PC-3 (cell line): Measurements from ENCODE around the gene DPY19L3. TPM values are rescaled to one million over a fixed set of nuclear protein-coding genes. Genes with fewer than 3 reads are reported as not detected.
"Not testable (repeated sequence)": the region's sequence is repeated elsewhere in the genome, so short reads cannot be mapped to it uniquely, and the experiment has no call there.

Experiments
- ATAC-seq: fragments of 200-7000 bp; cut with Tn5 transposase; 2 replicates; pipeline ENCODE4 v1.9.1; 2020; ENCODE audit warnings: mild to moderate bottlenecking, moderate library complexity
- BruUV-seq: library from RNA; stranded (reverse); fragments of 400-500 nt; replicated peaks from 2 replicates; lab custom pipeline; 2021; lab: Mats Ljungman, UMichigan
- CTCF ChIA-PET: fragments of 300-600 bp; sonication (Branson Sonifier 250); formaldehyde crosslinking; loops from one replicate; lab custom pipeline; 2022; ENCODE audit warnings: antibody characterized with exemption; lab: Charles Lee
- POLR2A ChIA-PET: fragments of 300-600 bp; sonication (Branson Sonifier 250); formaldehyde crosslinking; loops from one replicate; lab custom pipeline; 2022; ENCODE audit warnings: antibody characterized with exemption; ENCODE audit not compliant: unreplicated experiment; lab: Charles Lee
- DNase-seq: peaks from one replicate; pipeline ENCODE4 v3.0.0-alpha.2; 2015
- H2AFZ ChIP-seq: fragments of 300-600 bp; sonication (generic); 2 replicates; pipeline ENCODE4 v1.6.0; 2016; ENCODE audit warnings: antibody characterized with exemption, low read length
- H3F3A ChIP-seq: fragments of 300-600 bp; sonication (generic); one replicate; pipeline ENCODE4 v1.6.0; 2017; ENCODE audit warnings: antibody characterized with exemption, low read length, control low read depth, mild to moderate bottlenecking; ENCODE audit not compliant: unreplicated experiment
- H3K27ac ChIP-seq: fragments of 300-600 bp; sonication (generic); 2 replicates; pipeline ENCODE4 v1.5.1; 2016; ENCODE audit warnings: mild to moderate bottlenecking, low read length
- H3K27me3 ChIP-seq: fragments of 300-600 bp; sonication (generic); 2 replicates; pipeline ENCODE4 v1.6.1; 2016; ENCODE audit warnings: low read length, mixed read lengths
- H3K36me3 ChIP-seq: fragments of 300-600 bp; sonication (generic); 2 replicates; pipeline ENCODE4 v1.6.1; 2016; ENCODE audit warnings: low read depth, mixed run types, low read length, mixed read lengths
- H3K4me1 ChIP-seq: fragments of 300-600 bp; sonication (generic); 2 replicates; pipeline ENCODE4 v1.5.1; 2016; ENCODE audit warnings: low read length; ENCODE audit not compliant: insufficient read depth
- H3K4me2 ChIP-seq: fragments of 300-600 bp; sonication (generic); 2 replicates; pipeline ENCODE4 v1.6.0; 2016; ENCODE audit warnings: low read length
- H3K4me3 ChIP-seq: fragments of 300-600 bp; sonication (generic); 2 replicates; pipeline ENCODE4 v1.5.1; 2016; ENCODE audit warnings: mild to moderate bottlenecking, low read length, mixed read lengths
- H3K79me2 ChIP-seq: fragments of 300-600 bp; sonication (generic); 2 replicates; pipeline ENCODE4 v1.6.1; 2017; ENCODE audit warnings: low read length, mixed read lengths
- H3K9ac ChIP-seq: fragments of 300-600 bp; sonication (generic); 2 replicates; pipeline ENCODE4 v1.6.0; 2016; ENCODE audit warnings: mild to moderate bottlenecking, low read length
- H3K9me2 ChIP-seq: fragments of 300-600 bp; sonication (generic); replicated peaks from 2 replicates; pipeline ENCODE4 v1.6.1; 2016; ENCODE audit warnings: mixed run types, low read length, mixed read lengths
- H3K9me3 ChIP-seq: fragments of 300-600 bp; sonication (generic); 2 replicates; pipeline ENCODE4 v1.6.1; 2016; ENCODE audit warnings: low read length, mixed read lengths
- H4K20me1 ChIP-seq: fragments of 300-600 bp; sonication (generic); 2 replicates; pipeline ENCODE4 v1.6.1; 2016; ENCODE audit warnings: low read length, mixed read lengths
- CTCF ChIP-seq: fragments of 300-600 bp; sonication (generic); conservative IDR thresholded peaks from 2 replicates; pipeline ENCODE4 v1.5.1; 2017; ENCODE audit warnings: antibody characterized with exemption, low read depth, mild to moderate bottlenecking, low read length
- EZH2 ChIP-seq: fragments of 300-600 bp; sonication (generic); IDR thresholded peaks from one replicate; pipeline ENCODE4 v1.6.1; 2017; ENCODE audit warnings: antibody characterized with exemption, mild to moderate bottlenecking, low read length; ENCODE audit not compliant: unreplicated experiment
- EZH2phosphoT487 ChIP-seq: fragments of 300-600 bp; sonication (generic); IDR thresholded peaks from 2 replicates; pipeline ENCODE4 v1.6.1; 2018; ENCODE audit warnings: mild to moderate bottlenecking, antibody characterized with exemption, low read length, borderline replicate concordance
- intact Hi-C: fragments of 100-400 bp; cut with micrococcal nuclease; formaldehyde crosslinking; loops from 2 replicates; pipeline ENCODE4 v1.9.0; 2023
- total RNA-seq: library from RNA; depleted of rRNA; stranded (reverse); fragments of >200 nt; gene quantifications from 2 replicates; pipeline ENCODE4 v1.2.3, GENCODE V29; 2014

The DPY19L3 gene
- total RNA-seq, 1 experiment from 2014 or later: 4.4 TPM

DNA sequence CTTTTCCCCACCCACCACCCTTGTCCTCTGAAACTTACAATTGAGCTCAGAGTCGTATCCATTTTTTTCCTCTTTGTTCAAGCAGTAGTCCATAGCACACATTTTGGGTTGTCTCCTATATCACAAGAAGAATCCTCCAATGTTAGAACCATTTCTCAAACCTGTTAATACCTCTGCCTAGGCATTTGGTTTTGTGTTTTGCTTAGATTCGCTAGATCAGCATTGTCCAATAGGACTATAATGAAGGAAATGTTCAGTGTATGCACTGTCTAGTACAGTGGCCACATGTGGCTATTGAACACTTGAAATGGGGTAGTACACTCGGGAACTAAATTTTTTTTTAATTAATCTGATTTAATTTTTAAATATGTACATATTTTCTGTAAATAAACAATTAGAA lies 12.6 kb downstream of the DPY19L3 start:
- Histone ChIP-seq H3K36me3 (no peaks in the 10 kb centered on the region), H3K9ac (no peak overlapping the region), H3K4me3 (no peak overlapping the region), H3K4me1 (no peaks in the 10 kb centered on the region), H4K20me1 (no peaks in the 10 kb centered on the region), H3K4me2 (no peak overlapping the region), H3K9me2 (no peaks in the 10 kb centered on the region), H3K27ac (no peak overlapping the region), H3K27me3 (no peaks in the 10 kb centered on the region), H3F3A (no peaks in the 10 kb centered on the region), H3K9me3 (no peaks in the 10 kb centered on the region), H2AFZ (no peak overlapping the region), H3K79me2 (no peaks in the 10 kb centered on the region)
- POLR2A ChIA-PET: no interaction called here
- no TSS peak for BruUV-seq
- intact Hi-C loops: no loop called here
- ATAC-seq (no peak), DNase-seq (no peak)
- CTCF ChIA-PET: no interaction called here
- TF ChIP-seq CTCF (no peak), EZH2 (no peak), EZH2phosphoT487 (no peak)

DNA sequence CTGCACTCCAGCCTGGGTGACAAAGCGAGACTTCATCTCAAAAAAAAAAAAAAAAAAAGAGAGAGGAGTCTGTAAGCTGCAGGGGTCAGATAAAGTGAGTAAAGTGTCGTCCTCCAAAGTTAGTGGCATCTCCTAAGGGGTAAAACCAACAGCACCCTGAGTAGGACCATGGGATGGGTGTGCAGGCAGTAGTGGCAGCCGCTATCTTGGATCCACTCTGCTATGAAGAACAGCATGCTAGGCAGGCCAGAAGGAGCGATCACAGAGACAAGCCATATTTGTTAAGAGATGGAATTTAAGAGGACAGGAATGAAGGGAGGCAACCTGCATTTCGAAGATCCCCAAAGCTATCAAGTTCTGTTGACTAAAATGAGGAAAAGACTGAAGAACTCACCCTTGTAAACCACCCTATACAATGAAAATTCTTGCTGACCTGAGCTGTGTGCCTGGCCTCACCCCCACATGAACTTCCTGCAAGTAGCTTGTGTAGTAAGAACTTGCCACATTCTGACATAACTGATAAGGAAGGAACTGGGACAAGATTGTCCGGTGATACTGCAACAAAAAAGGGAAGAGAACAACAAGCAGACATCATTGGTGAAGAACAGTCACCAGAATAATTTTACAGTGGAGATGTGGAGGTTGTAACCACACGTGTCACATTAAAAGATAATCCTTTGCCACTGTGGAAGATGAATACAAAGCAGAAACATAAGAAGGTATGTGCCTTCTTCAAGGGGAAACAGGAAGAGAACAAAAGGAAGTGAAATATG lies 16.2 kb downstream of the DPY19L3 start:
- Histone ChIP-seq H3K27ac (no peak overlapping the region), H3K4me3 (no peak overlapping the region), H3K4me1 (no peaks in the 10 kb centered on the region), H2AFZ (no peak overlapping the region), H4K20me1 (no peaks in the 10 kb centered on the region), H3K79me2 (no peaks in the 10 kb centered on the region), H3F3A (no peaks in the 10 kb centered on the region), H3K9me2 (no peaks in the 10 kb centered on the region), H3K27me3 (no peaks in the 10 kb centered on the region), H3K36me3 (no peaks in the 10 kb centered on the region), H3K4me2 (no peak overlapping the region), H3K9me3 (no peaks in the 10 kb centered on the region), H3K9ac (no peak overlapping the region)
- ATAC-seq (no peak), DNase-seq (no peak)
- ChIA-PET POLR2A (no interaction called here), CTCF (no interaction called here)
- no TSS peak for BruUV-seq
- TF ChIP-seq CTCF (no peak), EZH2 (no peak), EZH2phosphoT487 (no peak)
- intact Hi-C loops: no loop called here

- H3K4me3 ChIP-seq: no peak overlapping the region
- BruUV-seq: no TSS peak
- DNase-seq: no peak
Observed at GRCh38 chr19:32422435-32422834, 16.9 kb downstream of the DPY19L3 start.

DNA sequence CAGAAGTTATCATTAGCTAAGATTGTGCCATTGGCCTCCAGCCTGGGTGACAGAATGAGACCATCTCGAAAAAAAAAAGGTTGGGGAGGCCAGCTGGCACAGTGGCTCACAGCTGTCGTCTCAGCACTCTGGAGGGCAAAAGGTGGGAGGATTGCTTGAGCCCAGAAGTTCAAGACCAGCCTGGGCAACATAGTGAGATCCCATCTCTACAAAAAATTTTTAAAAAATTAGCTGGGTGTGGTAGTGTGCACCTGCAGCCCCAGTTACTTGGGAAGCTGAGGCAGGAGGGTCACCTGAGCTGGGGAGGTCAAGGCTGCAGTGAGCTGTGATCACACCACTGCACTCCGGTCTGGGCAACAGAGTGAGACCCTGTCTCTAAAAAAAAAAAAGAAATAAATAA lies 18.4 kb downstream of the DPY19L3 start:
- BruUV-seq, H3K79me2 ChIP-seq, DNase-seq, H2AFZ ChIP-seq, CTCF ChIA-PET, H3K9me2 ChIP-seq, H3K4me3 ChIP-seq, H3K27ac ChIP-seq, H3K4me1 ChIP-seq, POLR2A ChIA-PET, H3K9ac ChIP-seq, H3K36me3 ChIP-seq, H4K20me1 ChIP-seq, intact Hi-C loops, H3K4me2 ChIP-seq, H3K9me3 ChIP-seq, H3F3A ChIP-seq, H3K27me3 ChIP-seq, ATAC-seq: not testable (repeated sequence)

More at GRCh38 chr19:32422435-32422834, 16.9 kb downstream of the DPY19L3 start:
- no peak overlapping the region for H3K4me2 ChIP-seq
- no peaks in the 10 kb centered on the region for H3K36me3 ChIP-seq
- no peak overlapping the region for H3K9ac ChIP-seq
- no peak overlapping the region for H3K27ac ChIP-seq
- TF ChIP-seq EZH2 (no peak), CTCF (no peak), EZH2phosphoT487 (no peak)
- POLR2A ChIA-PET: no interaction called here
- H4K20me1 ChIP-seq: no peaks in the 10 kb centered on the region
- H3K9me2 ChIP-seq: no peaks in the 10 kb centered on the region
- intact Hi-C loops: no loop called here
- no peaks in the 10 kb centered on the region for H3F3A ChIP-seq
- no peaks in the 10 kb centered on the region for H3K27me3 ChIP-seq
- H3K4me1 ChIP-seq: no peaks in the 10 kb centered on the region
- H3K79me2 ChIP-seq: no peaks in the 10 kb centered on the region
- H2AFZ ChIP-seq: no peak overlapping the region
- no peak for ATAC-seq
- no peaks in the 10 kb centered on the region for H3K9me3 ChIP-seq
- CTCF ChIA-PET: no interaction called here
